ENCODE measurements around the gene PGBD5. TPM values are rescaled to one million over a fixed set of nuclear protein-coding genes. Genes with fewer than 3 reads are reported as not detected.

Gene PGBD5
- total RNA-seq, 4 donors from 2014 or later: 0.79 to 2.6 (median 1.1) TPM

DNA sequence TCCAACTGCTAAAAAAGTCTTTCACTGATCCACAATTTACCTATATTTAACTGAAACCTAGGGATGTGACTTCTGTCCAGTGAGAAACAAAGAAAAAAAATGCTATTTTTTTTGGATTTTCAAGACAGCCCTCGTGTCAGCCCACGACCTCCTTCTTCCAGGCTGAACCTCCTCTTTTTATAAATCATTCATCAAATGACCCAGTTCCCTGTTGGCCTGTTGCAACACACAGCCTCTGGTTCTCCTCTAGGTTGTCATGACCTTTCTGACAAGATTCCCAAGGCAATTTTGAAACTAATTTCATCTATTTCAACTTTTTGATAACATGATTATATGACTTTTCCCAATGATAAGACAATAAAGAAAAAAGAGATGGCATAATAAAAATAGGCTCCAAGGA lies 74.6 kb downstream of the PGBD5 start:
- intact Hi-C loops (cut with DNase I; ENCODE audit: low total_unique reads) (no loop called here), in situ Hi-C loops (cut with MboI; ENCODE audit: low pct_ligation_motif_present in 1 of 4, low pct_unique_long_range_greater_than_20kb in 1 of 4, low sequenced_read_pairs in 3 of 4) (no loop called here)
- TF ChIP-seq POLR2A (IDR thresholded peaks at IDR 0.05): no peak
- TF ChIP-seq, protein P1, sequence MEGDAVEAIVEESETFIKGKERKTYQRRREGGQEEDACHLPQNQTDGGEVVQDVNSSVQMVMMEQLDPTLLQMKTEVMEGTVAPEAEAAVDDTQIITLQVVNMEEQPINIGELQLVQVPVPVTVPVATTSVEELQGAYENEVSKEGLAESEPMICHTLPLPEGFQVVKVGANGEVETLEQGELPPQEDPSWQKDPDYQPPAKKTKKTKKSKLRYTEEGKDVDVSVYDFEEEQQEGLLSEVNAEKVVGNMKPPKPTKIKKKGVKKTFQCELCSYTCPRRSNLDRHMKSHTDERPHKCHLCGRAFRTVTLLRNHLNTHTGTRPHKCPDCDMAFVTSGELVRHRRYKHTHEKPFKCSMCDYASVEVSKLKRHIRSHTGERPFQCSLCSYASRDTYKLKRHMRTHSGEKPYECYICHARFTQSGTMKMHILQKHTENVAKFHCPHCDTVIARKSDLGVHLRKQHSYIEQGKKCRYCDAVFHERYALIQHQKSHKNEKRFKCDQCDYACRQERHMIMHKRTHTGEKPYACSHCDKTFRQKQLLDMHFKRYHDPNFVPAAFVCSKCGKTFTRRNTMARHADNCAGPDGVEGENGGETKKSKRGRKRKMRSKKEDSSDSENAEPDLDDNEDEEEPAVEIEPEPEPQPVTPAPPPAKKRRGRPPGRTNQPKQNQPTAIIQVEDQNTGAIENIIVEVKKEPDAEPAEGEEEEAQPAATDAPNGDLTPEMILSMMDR (IDR thresholded peaks at IDR 0.05): no peak
- TF ChIP-seq EP300 (IDR thresholded peaks at IDR 0.05; ENCODE audit: low read depth): no peak
- no peaks in the 10 kb centered on the region for H3K36me3 ChIP-seq
- H3K27me3 ChIP-seq: no peaks in the 10 kb centered on the region
- no peak overlapping the region for H3K27ac ChIP-seq
- DNase-seq: no peak
- WGBS, 2 donors (ENCODE audit: low coverage in 1 of 2): 37 to 41% methylated on average over 2 of the region's 2 CpGs
- H3K4me3 ChIP-seq: no peak overlapping the region
- no peaks in the 10 kb centered on the region for H3K9me3 ChIP-seq
- H3K4me1 ChIP-seq: no peaks in the 10 kb centered on the region

DNA sequence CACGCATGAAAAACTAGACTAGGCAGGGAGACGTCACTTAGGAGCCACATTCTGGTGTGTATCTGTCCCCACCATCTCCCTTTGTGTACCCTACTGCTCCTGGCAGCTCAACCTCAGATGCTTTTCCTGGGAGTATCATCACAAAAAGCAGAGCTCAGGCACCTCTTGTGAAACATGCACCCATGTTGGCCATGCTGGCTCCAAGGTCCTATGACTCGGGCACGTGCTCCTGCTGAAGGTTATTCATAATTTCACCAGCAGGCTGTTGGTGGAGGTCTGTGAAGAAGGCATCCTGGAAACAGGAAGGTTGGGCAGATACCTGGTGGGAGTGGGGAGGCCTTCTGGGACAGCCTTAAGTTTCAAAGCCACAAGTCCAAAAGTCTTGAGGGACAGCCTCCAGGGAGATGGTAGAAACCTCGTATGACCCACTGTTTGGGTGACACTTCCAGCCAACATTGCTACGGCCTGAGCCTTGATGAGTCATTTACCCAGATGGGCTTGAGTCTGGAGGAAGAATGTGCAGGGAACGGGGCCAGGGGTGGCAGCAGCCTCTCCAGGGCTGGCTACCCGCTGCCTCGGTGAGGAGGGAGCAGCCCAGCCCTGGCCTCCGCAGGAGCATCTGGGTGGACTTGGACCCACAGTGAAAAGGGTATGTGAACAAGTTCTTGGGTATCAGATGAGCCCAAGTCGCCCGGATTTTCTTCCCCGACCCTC lies 75.8 kb downstream of the PGBD5 start:
- intact Hi-C loops (cut with DNase I; ENCODE audit: low total_unique reads): no loop called here
- 96% methylated on average over 13 of the region's 13 CpGs; no CpG with 5 or more reads in 1 of the 2 donors for WGBS, 2 donors (ENCODE audit: low coverage in 1 of 2)

DNA sequence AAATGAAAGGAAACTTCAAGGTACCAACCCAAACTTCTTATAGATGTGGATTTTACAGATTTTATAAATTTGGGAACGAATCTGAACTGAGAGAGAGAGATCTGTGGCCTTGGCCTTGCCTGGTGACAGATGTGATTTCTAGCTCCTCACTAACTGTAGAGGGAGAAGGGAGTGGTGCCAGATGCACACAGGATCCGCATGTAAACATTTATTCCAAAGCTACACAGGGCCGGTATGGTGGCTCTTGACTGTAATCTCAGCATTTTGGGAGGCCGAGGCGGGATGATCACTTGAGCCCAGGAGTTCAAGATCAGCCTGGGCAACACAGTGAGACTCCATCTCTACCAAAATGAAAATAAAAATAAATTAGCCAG lies 77.1 kb downstream of the PGBD5 start:
- Histone ChIP-seq H3K4me3 (no peak overlapping the region), H3K27ac (no peak overlapping the region), H3K27me3 (no peaks in the 10 kb centered on the region), H3K36me3 (no peaks in the 10 kb centered on the region), H3K4me1 (no peaks in the 10 kb centered on the region), H3K9me3 (no peaks in the 10 kb centered on the region)
- in situ Hi-C loops (cut with MboI; ENCODE audit: low pct_ligation_motif_present in 1 of 4, low pct_unique_long_range_greater_than_20kb in 1 of 4, low sequenced_read_pairs in 3 of 4): no loop called here
- no peak for DNase-seq
- WGBS, 2 donors (ENCODE audit: low coverage in 1 of 2): 55 to 83% methylated on average over 2 to 5 of the region's 5 CpGs
- intact Hi-C loops (cut with DNase I; ENCODE audit: low total_unique reads): no loop called here
- TF ChIP-seq EP300 (IDR thresholded peaks at IDR 0.05; ENCODE audit: low read depth) (no peak), POLR2AphosphoS5 (IDR thresholded peaks at IDR 0.05) (no peak), POLR2A (IDR thresholded peaks at IDR 0.05) (no peak)
- TF ChIP-seq, protein P1 (IDR thresholded peaks at IDR 0.05): no peak

More for the DNA sequence above, 75.8 kb downstream of the PGBD5 start:
- no peaks in the 10 kb centered on the region for H3K4me1 ChIP-seq
- H3K4me3 ChIP-seq: no peak overlapping the region
- no peaks in the 10 kb centered on the region for H3K36me3 ChIP-seq
- no peaks in the 10 kb centered on the region for H3K9me3 ChIP-seq
- in situ Hi-C loops (cut with MboI; ENCODE audit: low pct_ligation_motif_present in 1 of 4, low pct_unique_long_range_greater_than_20kb in 1 of 4, low sequenced_read_pairs in 3 of 4): no loop called here
- no peak overlapping the region for H3K27ac ChIP-seq
- no peak for DNase-seq
- H3K27me3 ChIP-seq: no peaks in the 10 kb centered on the region
- no peak for TF ChIP-seq POLR2A (IDR thresholded peaks at IDR 0.05)
- TF ChIP-seq, protein P1 (IDR thresholded peaks at IDR 0.05): no peak

DNA sequence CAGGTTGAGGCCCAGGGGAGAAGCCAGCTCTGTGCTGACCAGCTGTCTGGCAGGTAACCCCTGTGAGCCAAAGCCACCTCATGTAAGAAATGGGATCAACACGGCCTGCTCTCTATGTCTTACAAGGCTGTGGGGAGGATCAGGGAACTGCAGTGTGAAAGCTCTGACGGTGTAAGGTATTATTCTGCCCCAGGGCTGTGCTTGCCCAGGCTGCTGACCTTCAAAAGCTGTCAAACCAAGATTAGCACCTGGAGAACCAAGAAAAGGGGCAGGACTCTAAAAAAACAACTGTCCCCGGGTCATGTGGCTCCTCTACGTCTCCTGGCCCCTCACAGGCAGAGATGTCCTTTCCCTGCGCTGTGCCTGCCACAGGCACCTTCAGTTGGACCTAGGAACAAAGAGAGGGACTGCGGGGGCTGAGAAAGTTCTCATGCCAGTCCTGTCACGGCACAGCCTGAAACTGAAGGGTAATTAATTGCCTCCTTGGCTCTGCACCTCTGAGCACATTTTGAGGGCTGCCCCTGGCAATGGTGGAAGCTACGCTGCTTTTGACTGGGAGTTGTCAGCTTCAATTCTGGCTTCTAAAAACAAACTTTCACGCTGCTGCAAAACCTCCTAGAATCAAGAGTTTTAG lies 77.6 kb downstream of the PGBD5 start:
- no peak for TF ChIP-seq EP300 (IDR thresholded peaks at IDR 0.05; ENCODE audit: low read depth)
- TF ChIP-seq POLR2A (IDR thresholded peaks at IDR 0.05): no peak
- TF ChIP-seq, protein P1 (IDR thresholded peaks at IDR 0.05): no peak
- no peak for TF ChIP-seq POLR2AphosphoS5 (IDR thresholded peaks at IDR 0.05)
- no peak for DNase-seq

More for the DNA sequence above, 77.6 kb downstream of the PGBD5 start:
- intact Hi-C loops (cut with DNase I; ENCODE audit: low total_unique reads): no loop called here
- no peak overlapping the region for H3K4me3 ChIP-seq
- H3K36me3 ChIP-seq: no peaks in the 10 kb centered on the region
- H3K4me1 ChIP-seq: no peaks in the 10 kb centered on the region
- H3K27me3 ChIP-seq: no peaks in the 10 kb centered on the region
- H3K9me3 ChIP-seq: no peaks in the 10 kb centered on the region
- 75 to 87% methylated on average over 3 to 9 of the region's 9 CpGs for WGBS, 2 donors (ENCODE audit: low coverage in 1 of 2)
- no peak overlapping the region for H3K27ac ChIP-seq
- in situ Hi-C loops (cut with MboI; ENCODE audit: low pct_ligation_motif_present in 1 of 4, low pct_unique_long_range_greater_than_20kb in 1 of 4, low sequenced_read_pairs in 3 of 4): no loop called here

Data from transverse colon (tissue), 4 donors.